ENCODE results near the gene PARK7. TPM values are rescaled to one million over a fixed set of nuclear protein-coding genes. Genes with fewer than 3 reads are reported as not detected.

The PARK7 gene
- total and polyA plus RNA-seq, 12 donors, result 266 to 697 (median 398) TPM

DNA sequence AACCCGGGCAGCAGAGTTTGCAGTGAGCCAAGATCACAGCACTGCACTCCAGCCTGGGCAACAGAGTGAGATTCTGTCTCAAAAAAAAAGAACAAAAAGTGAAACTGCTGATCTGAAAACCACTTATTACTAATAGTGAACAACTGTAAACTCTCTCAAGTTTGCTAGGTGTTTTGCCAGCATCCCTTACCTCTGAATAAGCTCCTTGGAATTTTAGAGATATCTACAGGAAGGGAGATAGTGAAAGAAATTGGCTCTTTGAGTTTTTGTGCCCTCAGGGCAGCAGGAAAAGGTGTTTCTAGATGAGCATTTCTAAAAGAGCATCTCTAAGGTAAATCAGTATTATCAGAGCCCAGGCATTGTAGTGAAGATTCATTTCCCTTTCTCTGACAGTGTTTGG is 27.1 kb downstream of the PARK7 start:
- H3K9me3 ChIP-seq (replicated peaks in 1 of 3), result no peaks in the 10 kb centered on the region
- no peaks in the 10 kb centered on the region for H3K27me3 ChIP-seq
- no peak for TF ChIP-seq POLR2A (IDR thresholded peaks at IDR 0.05)
- TF ChIP-seq, protein P1, sequence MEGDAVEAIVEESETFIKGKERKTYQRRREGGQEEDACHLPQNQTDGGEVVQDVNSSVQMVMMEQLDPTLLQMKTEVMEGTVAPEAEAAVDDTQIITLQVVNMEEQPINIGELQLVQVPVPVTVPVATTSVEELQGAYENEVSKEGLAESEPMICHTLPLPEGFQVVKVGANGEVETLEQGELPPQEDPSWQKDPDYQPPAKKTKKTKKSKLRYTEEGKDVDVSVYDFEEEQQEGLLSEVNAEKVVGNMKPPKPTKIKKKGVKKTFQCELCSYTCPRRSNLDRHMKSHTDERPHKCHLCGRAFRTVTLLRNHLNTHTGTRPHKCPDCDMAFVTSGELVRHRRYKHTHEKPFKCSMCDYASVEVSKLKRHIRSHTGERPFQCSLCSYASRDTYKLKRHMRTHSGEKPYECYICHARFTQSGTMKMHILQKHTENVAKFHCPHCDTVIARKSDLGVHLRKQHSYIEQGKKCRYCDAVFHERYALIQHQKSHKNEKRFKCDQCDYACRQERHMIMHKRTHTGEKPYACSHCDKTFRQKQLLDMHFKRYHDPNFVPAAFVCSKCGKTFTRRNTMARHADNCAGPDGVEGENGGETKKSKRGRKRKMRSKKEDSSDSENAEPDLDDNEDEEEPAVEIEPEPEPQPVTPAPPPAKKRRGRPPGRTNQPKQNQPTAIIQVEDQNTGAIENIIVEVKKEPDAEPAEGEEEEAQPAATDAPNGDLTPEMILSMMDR (IDR thresholded peaks at IDR 0.05), result no peak
- intact Hi-C loops (cut with DNase I), result no loop called here
- no peak overlapping the region for H3K27ac ChIP-seq
- peaks cover 0 to 23% of the 10 kb centered on the region in 2 donors for H3K36me3 ChIP-seq (replicated peaks in 1 of 2)
- H3K4me3 ChIP-seq, result no peak overlapping the region
- 82 to 95% (median 92%) methylated on average over 1 of the region's 1 CpG for WGBS, 4 donors
- H3K4me1 ChIP-seq (replicated peaks in 1 of 2), result peaks cover under 1 to 2% of the 10 kb centered on the region in 2 donors
- no peak for DNase-seq

DNA sequence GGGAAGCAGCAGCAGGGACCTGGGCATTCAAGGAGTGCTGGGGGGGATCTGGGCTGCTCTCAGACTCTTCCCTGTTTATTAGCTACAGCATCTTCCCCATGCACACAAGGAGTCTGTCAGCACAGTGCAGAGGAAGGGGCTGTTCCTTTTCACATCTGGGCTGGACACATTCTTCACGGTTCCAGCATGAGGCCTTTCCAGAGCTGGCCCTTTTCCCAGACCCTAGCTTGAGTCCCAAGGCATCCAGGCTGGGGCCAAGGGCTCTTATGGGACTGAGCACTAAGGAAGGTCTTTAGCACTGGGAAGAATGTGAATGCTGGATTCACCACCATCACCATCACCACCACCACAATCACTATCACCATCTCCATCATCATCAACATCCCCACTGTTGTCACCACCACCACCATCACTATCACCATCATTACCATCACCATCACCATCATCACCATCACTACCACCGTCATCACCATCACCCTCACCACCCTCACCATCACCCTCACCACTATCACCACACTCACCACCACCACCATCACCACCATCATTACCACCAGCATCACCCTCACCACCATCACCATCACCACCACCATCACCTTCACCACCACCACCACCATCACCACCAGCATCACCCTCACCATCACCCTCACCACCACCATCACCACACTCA is 28.4 kb downstream of the PARK7 start:
- Histone ChIP-seq H3K4me3 (no peak overlapping the region), H3K9me3 (replicated peaks in 1 of 3) (no peaks in the 10 kb centered on the region), H3K36me3 (replicated peaks in 1 of 2) (peaks cover 0 to 13% of the 10 kb centered on the region in 2 donors), H3K27me3 (no peaks in the 10 kb centered on the region), H3K4me1 (replicated peaks in 1 of 2) (no peaks in the 10 kb centered on the region), H3K27ac (no peak overlapping the region)
- intact Hi-C loops (cut with DNase I), result no loop called here
- no peak for DNase-seq
- WGBS, 4 donors, result 67 to 95% (median 70%) methylated on average over 1 to 2 of the region's 2 CpGs
- no peak for TF ChIP-seq POLR2A (IDR thresholded peaks at IDR 0.05)
- TF ChIP-seq, protein P1 (IDR thresholded peaks at IDR 0.05), result no peak

DNA sequence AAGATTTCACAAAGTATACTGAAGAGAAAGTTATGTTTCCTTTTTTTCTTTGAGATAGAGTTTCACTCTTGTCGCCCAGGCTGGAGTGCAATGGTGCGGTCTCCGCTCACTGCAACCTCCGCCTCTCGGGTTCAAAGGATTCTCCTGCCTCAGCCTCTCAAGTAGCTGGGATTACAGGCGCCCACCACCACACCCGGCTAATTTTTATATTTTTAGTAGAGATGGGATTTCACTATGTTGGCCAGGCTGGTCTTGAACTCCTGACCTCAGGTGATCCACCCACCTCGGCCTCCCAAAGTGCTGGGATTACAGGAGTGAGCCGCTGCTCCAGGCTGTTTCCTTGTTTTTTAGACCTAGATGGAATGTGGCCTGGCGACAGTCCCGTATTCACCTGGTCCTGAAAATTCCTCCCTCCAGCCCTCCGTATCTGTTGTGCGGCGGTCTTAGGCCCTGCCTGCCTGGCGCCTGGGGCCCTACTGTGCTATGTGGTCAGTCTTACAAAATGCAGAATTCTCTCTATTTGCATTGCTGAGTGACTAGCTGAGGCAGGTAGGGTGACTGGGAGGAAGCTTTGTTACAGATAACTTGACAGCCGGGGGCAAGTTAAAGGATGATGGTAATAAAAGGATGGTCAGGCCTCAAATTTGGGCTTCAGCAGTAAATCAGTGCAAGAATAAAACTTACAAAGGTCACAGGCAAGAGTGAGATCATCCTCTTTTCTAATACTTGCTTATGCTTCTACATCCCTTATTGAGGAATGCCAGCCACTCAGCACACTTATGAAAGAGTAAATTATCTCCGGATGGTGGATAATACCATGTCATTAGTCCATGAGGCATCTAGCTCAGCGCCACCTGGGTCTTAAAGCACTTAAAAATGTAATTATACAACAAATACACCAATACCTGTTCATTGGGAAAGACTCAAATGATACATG is 30.3 kb downstream of the PARK7 start:
- DNase-seq, result no peak
- Histone ChIP-seq H3K36me3 (replicated peaks in 1 of 2) (no peaks in the 10 kb centered on the region), H3K9me3 (replicated peaks in 1 of 3) (no peaks in the 10 kb centered on the region), H3K27ac (no peak overlapping the region), H3K4me3 (no peak overlapping the region), H3K27me3 (no peaks in the 10 kb centered on the region), H3K4me1 (replicated peaks in 1 of 2) (no peaks in the 10 kb centered on the region)
- 89 to 95% (median 93%) methylated on average over 18 of the region's 18 CpGs for WGBS, 4 donors
- TF ChIP-seq, protein P1 (IDR thresholded peaks at IDR 0.05), result no peak
- TF ChIP-seq POLR2A (IDR thresholded peaks at IDR 0.05), result no peak
- intact Hi-C loops (cut with DNase I), result no loop called here

DNA sequence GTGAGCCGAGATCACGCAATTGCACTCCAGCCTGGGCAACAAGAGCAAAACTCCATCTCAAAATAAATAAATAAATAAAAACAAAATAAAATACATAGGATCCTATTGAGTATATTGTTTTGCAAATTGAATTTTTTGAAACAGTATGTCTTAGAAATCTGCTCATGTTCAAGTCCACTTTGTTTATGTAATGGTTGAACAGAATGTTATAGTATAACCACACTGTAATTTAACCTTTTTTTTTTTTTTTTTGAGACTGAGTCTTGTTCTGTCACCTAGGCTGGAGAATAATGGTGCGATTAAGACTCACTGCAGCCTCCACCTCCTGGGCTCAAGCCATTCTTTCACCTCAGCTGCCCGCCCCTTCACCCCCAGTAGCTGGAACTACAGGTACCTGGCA is 31.4 kb downstream of the PARK7 start:
- intact Hi-C loops (cut with DNase I), result no loop called here
- 94 to 100% (median 96%) methylated on average over 4 of the region's 4 CpGs for WGBS, 4 donors

More for the DNA sequence above, 31.4 kb downstream of the PARK7 start:
- Histone ChIP-seq H3K4me3 (no peak overlapping the region), H3K9me3 (replicated peaks in 1 of 3) (no peaks in the 10 kb centered on the region), H3K36me3 (replicated peaks in 1 of 2) (no peaks in the 10 kb centered on the region), H3K27me3 (no peaks in the 10 kb centered on the region), H3K27ac (no peak overlapping the region), H3K4me1 (replicated peaks in 1 of 2) (no peaks in the 10 kb centered on the region)
- no peak for DNase-seq
- TF ChIP-seq, protein P1 (IDR thresholded peaks at IDR 0.05), result no peak

Measured in adrenal gland (tissue), 12 donors.